H1 (cell line): Measurements from ENCODE around the gene LYPD6B. TPM values are rescaled to one million over a fixed set of nuclear protein-coding genes. Genes with fewer than 3 reads are reported as not detected.

Experiments used
- CTCF ChIA-PET: fragments of 300-600 bp; sonication (Branson Sonifier 250); formaldehyde crosslinking; loops from one replicate; lab custom pipeline; 2021; ENCODE audit not compliant: partially characterized antibody; lab: Charles Lee
- POLR2A ChIA-PET: fragments of 300-600 bp; sonication (Branson Sonifier 250); formaldehyde crosslinking; loops from one replicate; lab custom pipeline; 2021; ENCODE audit warnings: inconsistent platforms; ENCODE audit not compliant: partially characterized antibody; lab: Charles Lee
- DNase-seq, 2 experiments: peaks; one replicate each; pipeline versions ENCODE4 v3.0.0 to v3.0.0-alpha.2; 2010 to 2022; ENCODE audit warnings: low spot score in 2 of 2, low read depth in 1 of 2, mixed read lengths in 1 of 2
- FAIRE-seq: peaks from 2 replicates; lab custom pipeline; 2011; peaks lifted over from hg19 to GRCh38; lab: Jason Lieb, UNC
- H2AFZ ChIP-seq: 2 replicates; pipeline ENCODE4 v1.8.1; 2012; ENCODE audit warnings: low read length, inconsistent platforms
- H2AK5ac ChIP-seq: 2 replicates; pipeline ENCODE4 v1.6.1; 2013; ENCODE audit warnings: low read depth, low read length
- H2BK120ac ChIP-seq: replicated peaks from 2 replicates; pipeline ENCODE3; 2013; ENCODE audit warnings: low read depth, low read length, inconsistent platforms
- H2BK12ac ChIP-seq: 2 replicates; pipeline ENCODE4 v1.6.1; 2013; ENCODE audit warnings: low read depth, low read length
- H2BK15ac ChIP-seq: 2 replicates; pipeline ENCODE4 v1.6.1; 2013; ENCODE audit warnings: low read length
- H2BK20ac ChIP-seq: 2 replicates; pipeline ENCODE4 v1.6.1; 2013; ENCODE audit warnings: low read length
- H2BK5ac ChIP-seq: 2 replicates; pipeline ENCODE4 v1.6.1; 2013; ENCODE audit warnings: low read depth, low read length
- H3K14ac ChIP-seq: 2 replicates; pipeline ENCODE4 v1.6.1; 2013; ENCODE audit warnings: inconsistent platforms; ENCODE audit not compliant: insufficient read length
- H3K18ac ChIP-seq: 2 replicates; pipeline ENCODE4 v1.6.1; 2013; ENCODE audit warnings: low read length; ENCODE audit errors: extremely low read depth
- H3K23ac ChIP-seq: 2 replicates; pipeline ENCODE4 v1.6.1; 2013; ENCODE audit warnings: inconsistent platforms; ENCODE audit not compliant: insufficient read length
- H3K23me2 ChIP-seq: 2 replicates; pipeline ENCODE4 v1.6.1; 2013; ENCODE audit warnings: low read depth, low read length
- H3K27ac ChIP-seq: 2 replicates; pipeline ENCODE4 v1.6.1; 2011; ENCODE audit warnings: low read depth, low read length, inconsistent platforms
- H3K27me3 ChIP-seq, 4 experiments: replicated peaks in 1 of 4; 1 replicate in 1 of 4; 2 replicates in 3 of 4; pipeline versions ENCODE4 v1.6.1 to v1.8.1; 2011 to 2013; ENCODE audit warnings: low read length in 3 of 4, mild to moderate bottlenecking in 3 of 4, inconsistent platforms in 2 of 4, mixed read lengths in 2 of 4, moderate library complexity in 1 of 4; ENCODE audit not compliant: control insufficient read depth in 3 of 4, insufficient read depth in 3 of 4; ENCODE audit errors: extremely low read depth in 1 of 4
- H3K36me3 ChIP-seq, 4 experiments: 2 replicates each; pipeline versions ENCODE4 v1.6.1 to v1.8.1; 2011 to 2013; ENCODE audit warnings: mild to moderate bottlenecking in 4 of 4, low read length in 3 of 4, moderate library complexity in 2 of 4, control low read depth in 1 of 4, inconsistent platforms in 1 of 4; ENCODE audit not compliant: insufficient read depth in 4 of 4, control insufficient read depth in 2 of 4
- H3K4ac ChIP-seq: replicated peaks from 2 replicates; pipeline ENCODE3; 2013; ENCODE audit warnings: low read length, low read depth, mixed read lengths, inconsistent platforms; ENCODE audit not compliant: insufficient read length
- H3K4me1 ChIP-seq, 4 experiments: replicated peaks in 1 of 4; 1 replicate in 1 of 4; 2 replicates in 3 of 4; pipeline versions ENCODE4 v1.6.1 to v1.8.1; 2011 to 2013; ENCODE audit warnings: low read length in 3 of 4, inconsistent platforms in 2 of 4, mixed read lengths in 1 of 4; ENCODE audit not compliant: insufficient read depth in 4 of 4, control insufficient read depth in 3 of 4
- H3K4me2 ChIP-seq, 2 experiments: 2 replicates each; pipeline versions ENCODE4 v1.6.1 to v1.8.1; 2011 to 2013; ENCODE audit warnings: low read depth in 2 of 2, low read length in 2 of 2, control low read depth in 1 of 2, inconsistent platforms in 1 of 2, mild to moderate bottlenecking in 1 of 2; ENCODE audit not compliant: insufficient read depth in 1 of 2
- H3K4me3 ChIP-seq, 4 experiments: fragments of 200-600, 300-600 bp in 1 of 4; sonication (generic), shearing (Covaris generic), sonication (Bioruptor Twin) in 1 of 4; 2 replicates each; pipeline versions ENCODE4 v1.5.1 to v1.8.1; 2011 to 2016; ENCODE audit warnings: low read length in 4 of 4, low read depth in 3 of 4, control low read depth in 2 of 4, inconsistent platforms in 2 of 4, mild to moderate bottlenecking in 2 of 4, mixed read lengths in 1 of 4, moderate library complexity in 1 of 4; ENCODE audit not compliant: insufficient read depth in 2 of 4; ENCODE audit errors: extremely low read depth in 1 of 4
- H3K56ac ChIP-seq: replicated peaks from 2 replicates; pipeline ENCODE3; 2013; ENCODE audit warnings: low read depth, mild to moderate bottlenecking, mixed read lengths, low read length, inconsistent platforms; ENCODE audit not compliant: insufficient read length
- H3K79me1 ChIP-seq: 2 replicates; pipeline ENCODE4 v1.6.1; 2013; ENCODE audit warnings: low read depth, low read length, control low read depth
- H3K79me2 ChIP-seq, 2 experiments: 2 replicates each; pipeline versions ENCODE4 v1.6.1 to v1.8.1; 2012 to 2013; ENCODE audit warnings: low read length in 2 of 2, mild to moderate bottlenecking in 2 of 2, inconsistent platforms in 1 of 2; ENCODE audit not compliant: insufficient read depth in 2 of 2, control insufficient read depth in 1 of 2
- H3K9ac ChIP-seq, 4 experiments: replicated peaks in 1 of 4; 1 replicate in 1 of 4; 2 replicates in 3 of 4; pipeline versions ENCODE4 v1.6.1 to v1.8.1; 2011 to 2013; ENCODE audit warnings: low read depth in 3 of 4, low read length in 3 of 4, control low read depth in 2 of 4, mild to moderate bottlenecking in 2 of 4, moderate library complexity in 2 of 4, inconsistent platforms in 1 of 4; ENCODE audit errors: extremely low read depth in 1 of 4
- H3K9me3 ChIP-seq, 2 experiments: 2 replicates each; pipeline versions ENCODE4 v1.6.1 to v1.8.1; 2012 to 2013; ENCODE audit warnings: mild to moderate bottlenecking in 2 of 2, moderate library complexity in 2 of 2, control low read depth in 1 of 2, inconsistent platforms in 1 of 2, low read depth in 1 of 2, low read length in 1 of 2, mixed read lengths in 1 of 2; ENCODE audit not compliant: insufficient read depth in 2 of 2
- H4K20me1 ChIP-seq, 2 experiments: replicated peaks in 1 of 2; 2 replicates each; pipeline versions ENCODE3 to v1.8.1; 2011 to 2013; ENCODE audit warnings: inconsistent platforms in 2 of 2, low read length in 2 of 2, mild to moderate bottlenecking in 1 of 2; ENCODE audit not compliant: insufficient read depth in 2 of 2, control insufficient read depth in 1 of 2
- H4K5ac ChIP-seq: 2 replicates; pipeline ENCODE4 v1.6.1; 2013; ENCODE audit warnings: low read length, low read depth, mixed read lengths, inconsistent platforms; ENCODE audit not compliant: insufficient read length
- H4K8ac ChIP-seq: 2 replicates; pipeline ENCODE4 v1.8.0; 2013; ENCODE audit warnings: mild to moderate bottlenecking, moderate library complexity, low read length, inconsistent platforms; ENCODE audit not compliant: insufficient read depth; ENCODE audit errors: extremely low read depth
- H4K91ac ChIP-seq: replicated peaks from 2 replicates; pipeline ENCODE3; 2013; ENCODE audit warnings: low read length, mixed read lengths, inconsistent platforms; ENCODE audit not compliant: insufficient read length
- CHD2 ChIP-seq: IDR thresholded peaks from 2 replicates; pipeline ENCODE4 v1.6.1; 2012; ENCODE audit warnings: low read length, improper control_type of control experiment
- EZH2 ChIP-seq: fragments of 200-600 bp; sonication (generic); IDR thresholded peaks from 2 replicates; pipeline ENCODE4 v1.7.1; 2012; ENCODE audit warnings: low read depth, mild to moderate bottlenecking, moderate library complexity, low read length, inconsistent platforms; ENCODE audit not compliant: severe bottlenecking
- WGBS, 2 experiments: shearing (Covaris generic) in 1 of 2; methylation state at CpG; one replicate each; pipeline versions ENCODE4 v1.1.6 to v1.1.7; 2013 to 2015; ENCODE audit warnings: low lambda C conversion rate in 2 of 2, mixed read lengths in 2 of 2, inconsistent platforms in 1 of 2, low coverage in 1 of 2, missing lambda C conversion rate in 1 of 2; ENCODE audit not compliant: insufficient replicate concordance in 2 of 2, insufficient coverage in 1 of 2, insufficient read length in 1 of 2; ENCODE audit errors: extremely low coverage in 1 of 2, missing lambda C conversion rate in 1 of 2; 5-methylcytosine and 5-hydroxymethylcytosine counted together
- polyA plus RNA-seq, 7 experiments: library from polyadenylated mRNA; depleted of rRNA in 3 of 7; stranded (reverse) in 5 of 7; unstranded in 2 of 7; fragments of >200 nt in 5 of 7; fragments of 200-250 nt in 2 of 7; gene quantifications; 1 replicate in 5 of 7; 2 replicates in 1 of 7; 4 replicates in 1 of 7; pipeline versions ENCODE4 v1.2.1 to v1.2.3, GENCODE V29; 2011 to 2013; ENCODE audit warnings: missing spikeins in 2 of 7, mixed read lengths in 2 of 7
- total RNA-seq: library from RNA; stranded (reverse); fragmentation: NEBNext Ultra II Directional; extraction: Animal tissue kit (Norgen Biotek cat#: 25700); gene quantifications from 2 replicates; pipeline ENCODE4 v1.2.1, GENCODE V29; 2021

LYPD6B gene
- total and polyA plus RNA-seq, 2 of the 8 experiments (the other 6 are each of a cell fraction or from before 2014, with no cell fraction given) = 2.2 to 3.5 TPM

- H3K79me2 ChIP-seq = no peaks in the 10 kb centered on the region
- H4K20me1 ChIP-seq = no peaks in the 10 kb centered on the region
- H2BK5ac ChIP-seq = no peak overlapping the region
- no peak overlapping the region for H3K4ac ChIP-seq
- no peak overlapping the region for H4K91ac ChIP-seq
- no peak overlapping the region for H3K56ac ChIP-seq
- TF ChIP-seq CHD2 (peak; percentile 66), EZH2 (no peak)
- TF ChIP-seq, all 59 proteins: peak for 1
- no peak overlapping the region for H4K8ac ChIP-seq
- no peak overlapping the region for H2BK120ac ChIP-seq
- no peaks in the 10 kb centered on the region for H3K9me3 ChIP-seq
- no peaks in the 10 kb centered on the region for H3K36me3 ChIP-seq
- H3K23me2 ChIP-seq = no peaks in the 10 kb centered on the region; the same call in 1 of the 2 replicates
- no peak overlapping the region for H4K5ac ChIP-seq
- CTCF ChIA-PET = interaction anchor here (0.6 to 3.1 kb wide), 3 partner anchors 24 to 183 kb away, joined by 3 to 7 read pairs (median 3); partner anchors contain the start of gene LYPD6B
- 89% methylated on average over 9 of the region's 9 CpGs; no CpG with 5 or more reads in 1 of the 2 experiments for WGBS, 2 experiments
- no peak overlapping the region for H3K9ac ChIP-seq
- H3K79me1 ChIP-seq = no peaks in the 10 kb centered on the region
- H2BK15ac ChIP-seq = no peak overlapping the region
- no peak overlapping the region for H3K23ac ChIP-seq
- H2AFZ ChIP-seq = no peak overlapping the region
- H3K4me2 ChIP-seq = no peak overlapping the region
- FAIRE-seq = no peak
- no peak overlapping the region for H2AK5ac ChIP-seq
- POLR2A ChIA-PET = no interaction called here
- H3K18ac ChIP-seq = no peak overlapping the region
- no peak overlapping the region for H3K4me3 ChIP-seq
- no peaks in the 10 kb centered on the region for H3K27me3 ChIP-seq
- DNase-seq = no peak
- no peak overlapping the region for H3K27ac ChIP-seq
- H2BK12ac ChIP-seq = no peak overlapping the region
- no peak overlapping the region for H2BK20ac ChIP-seq
- H3K14ac ChIP-seq = no peak overlapping the region
- peaks cover 2 to 14% (median 8%) of the 10 kb centered on the region in 4 experiments for H3K4me1 ChIP-seq
These were observed 182.5 kb downstream of the LYPD6B start for GRCh38 chr2:149221002-149221401.
